Left ventricle myocardium inferior (tissue), 1 donor: ENCODE measurements around the gene ZNRD2. TPM values are rescaled to one million over a fixed set of nuclear protein-coding genes. Genes with fewer than 3 reads are reported as not detected.
A peak's percentile ranks its signal among the peaks of the same experiment; 100 is the strongest.

Experiments used
- DNase-seq: peaks from one replicate; pipeline ENCODE4 v3.0.0-alpha.2; 2020
- H3K27ac ChIP-seq: fragments of 200-600 bp; replicated peaks from 2 replicates; pipeline ENCODE4 v1.8.0; 2021
- H3K27me3 ChIP-seq: fragments of 200-600 bp; 2 replicates; pipeline ENCODE4 v1.8.0; 2021; ENCODE audit warnings: low read depth
- H3K36me3 ChIP-seq: fragments of 200-600 bp; 2 replicates; pipeline ENCODE4 v1.8.0; 2021
- H3K4me1 ChIP-seq: fragments of 200-600 bp; 2 replicates; pipeline ENCODE4 v1.8.0; 2021
- H3K4me3 ChIP-seq: fragments of 200-600 bp; 2 replicates; pipeline ENCODE4 v1.8.0; 2021; ENCODE audit warnings: mild to moderate bottlenecking, moderate library complexity
- H3K9me3 ChIP-seq: fragments of 200-600 bp; replicated peaks from 2 replicates; pipeline ENCODE4 v1.8.0; 2021
- CTCF ChIP-seq: fragments of 200-600 bp; IDR thresholded peaks from 2 replicates; pipeline ENCODE4 v1.8.0; 2021; ENCODE audit warnings: antibody characterized with exemption, mild to moderate bottlenecking, borderline replicate concordance
- intact Hi-C: fragments of 100-400 bp; cut with micrococcal nuclease; formaldehyde crosslinking; loops from one replicate; pipeline ENCODE4 v1.11.0; 2022
- total RNA-seq: library from RNA; stranded (reverse); fragmentation: NEBNext Ultra II Directional; extraction: Animal tissue kit (Norgen Biotek cat#: 25700); gene quantifications from one replicate; pipeline ENCODE4 v1.2.1, GENCODE V29; 2021
- donor health status: DM: no; HTN: yes; CAD: no; lungs with severe emphysema.

Gene ZNRD2
- total RNA-seq, 1 donor from 2014 or later = 21.1 TPM

- no peaks in the 10 kb centered on the region for H3K27me3 ChIP-seq
- peaks cover 62% of the 10 kb centered on the region for H3K36me3 ChIP-seq
- no peak for DNase-seq
- TF ChIP-seq CTCF = no peak
- no peak overlapping the region for H3K27ac ChIP-seq
- no peaks in the 10 kb centered on the region for H3K9me3 ChIP-seq
- H3K4me3 ChIP-seq = peak overlapping the region; percentile 93
- intact Hi-C loops = no loop called here
- H3K4me1 ChIP-seq = peaks cover 48% of the 10 kb centered on the region
These were observed 47.0 kb downstream of the ZNRD2 start for GRCh38 chr11:65617136-65617850.

GRCh38 chr11:65617990-65618751 is 47.9 kb downstream of the ZNRD2 start:
- TF ChIP-seq CTCF = no peak
- intact Hi-C loops = no loop called here
- no peak overlapping the region for H3K4me3 ChIP-seq
- no peak overlapping the region for H3K27ac ChIP-seq
- no peaks in the 10 kb centered on the region for H3K9me3 ChIP-seq
- peaks cover 60% of the 10 kb centered on the region for H3K36me3 ChIP-seq
- no peaks in the 10 kb centered on the region for H3K27me3 ChIP-seq
- no peak for DNase-seq
- H3K4me1 ChIP-seq = peaks cover 39% of the 10 kb centered on the region

- H3K36me3 ChIP-seq = peaks cover 65% of the 10 kb centered on the region
- H3K4me3 ChIP-seq = no peak overlapping the region
- no peak for DNase-seq
- peaks cover 33% of the 10 kb centered on the region for H3K4me1 ChIP-seq
- no peak for TF ChIP-seq CTCF
- H3K9me3 ChIP-seq = no peaks in the 10 kb centered on the region
- intact Hi-C loops = no loop called here
- no peaks in the 10 kb centered on the region for H3K27me3 ChIP-seq
- H3K27ac ChIP-seq = no peak overlapping the region
These were observed 48.5 kb downstream of the ZNRD2 start for GRCh38 chr11:65618763-65619162.

- Histone ChIP-seq H3K27ac (no peak overlapping the region), H3K4me1 (peaks cover 28% of the 10 kb centered on the region), H3K9me3 (no peaks in the 10 kb centered on the region), H3K36me3 (peaks cover 72% of the 10 kb centered on the region), H3K27me3 (no peaks in the 10 kb centered on the region), H3K4me3 (no peak overlapping the region)
- TF ChIP-seq CTCF = no peak
- intact Hi-C loops = no loop called here
- DNase-seq = no peak
These were observed 49.1 kb downstream of the ZNRD2 start for GRCh38 chr11:65619281-65619928.

- Histone ChIP-seq H3K9me3 (no peaks in the 10 kb centered on the region), H3K27me3 (no peaks in the 10 kb centered on the region), H3K4me3 (no peak overlapping the region), H3K36me3 (peaks cover 84% of the 10 kb centered on the region), H3K27ac (no peak overlapping the region), H3K4me1 (peaks cover 23% of the 10 kb centered on the region)
- no peak for TF ChIP-seq CTCF
- no peak for DNase-seq
- intact Hi-C loops = loop anchor here (5.0 kb wide), 1 partner anchor 357 kb away; no protein-coding TSS in a partner anchor
These were observed 50.4 kb downstream of the ZNRD2 start for GRCh38 chr11:65620666-65621065.
